NCI-H2171 (cell line): ENCODE results near the gene BICD2.
A peak's percentile ranks its signal among the peaks of the same experiment; 100 is the strongest.

Experiments
- DNase-seq: peaks from one replicate; lab custom pipeline; 2025; lab: John Stamatoyannopoulos, UW

Gene BICD2

GRCh38 chr9:92727716-92728700 is 36.6 kb downstream of the BICD2 start:
- no peak for DNase-seq

- DNase-seq, result peak; percentile 56
These were observed 37.5 kb downstream of the BICD2 start for GRCh38 chr9:92726971-92727715.

- DNase-seq, result no peak
These were observed 38.3 kb downstream of the BICD2 start for GRCh38 chr9:92726348-92726747.

- DNase-seq, result no peak
These were observed 38.9 kb downstream of the BICD2 start for GRCh38 chr9:92725766-92726165.

- DNase-seq, result no peak
These were observed 39.4 kb downstream of the BICD2 start for GRCh38 chr9:92725266-92725545.

- no peak for DNase-seq
These were observed 39.9 kb downstream of the BICD2 start for GRCh38 chr9:92724528-92725265.

GRCh38 chr9:92723801-92724323 is 40.8 kb downstream of the BICD2 start:
- DNase-seq, result no peak

GRCh38 chr9:92723299-92723625 is 41.4 kb downstream of the BICD2 start:
- no peak for DNase-seq

- no peak for DNase-seq
These were observed 42.0 kb downstream of the BICD2 start for GRCh38 chr9:92722386-92723298.

- DNase-seq, result no peak
These were observed 43.1 kb downstream of the BICD2 start for GRCh38 chr9:92721548-92721947.

GRCh38 chr9:92720807-92721535 is 43.7 kb downstream of the BICD2 start:
- DNase-seq, result no peak

GRCh38 chr9:92720209-92720765 is 44.3 kb downstream of the BICD2 start:
- no peak for DNase-seq

- no peak for DNase-seq
These were observed 45.5 kb downstream of the BICD2 start for GRCh38 chr9:92719028-92719647.

GRCh38 chr9:92718086-92719001 is 46.3 kb downstream of the BICD2 start:
- DNase-seq, result no peak

- no peak for DNase-seq
These were observed 47.2 kb downstream of the BICD2 start for GRCh38 chr9:92717201-92718085.

GRCh38 chr9:92716557-92716956 is 48.1 kb downstream of the BICD2 start:
- peak; percentile 25 for DNase-seq

- no peak for DNase-seq
These were observed 49.0 kb downstream of the BICD2 start for GRCh38 chr9:92715488-92716231.
